K562 (cell line): ENCODE results near the gene MTSS2. TPM values are rescaled to one million over a fixed set of nuclear protein-coding genes. Genes with fewer than 3 reads are reported as not detected.
A peak's percentile ranks its signal among the peaks of the same experiment; 100 is the strongest.
"Not testable (repeated sequence)": the region's sequence is repeated elsewhere in the genome, so short reads cannot be mapped to it uniquely, and the experiment has no call there.

ENCODE experiments used
- ATAC-seq: fragments of 200-7000 bp; cut with Tn5 transposase; 3 replicates; pipeline ENCODE4 v1.9.1; 2020; ENCODE audit warnings: moderate library complexity
- BruUV-seq: library from RNA; stranded (reverse); fragments of 400-500 nt; replicated peaks from 2 replicates; lab custom pipeline; 2021; lab: Mats Ljungman, UMichigan
- CTCF ChIA-PET: fragments of 300-600 bp; formaldehyde crosslinking; extraction: SDS; loops from one replicate; lab custom pipeline; 2021; ENCODE audit warnings: low intra/inter-chr PET ratio; lab: Yijun Ruan, JAX
- POLR2A ChIA-PET: fragments of 300-600, 350-650 bp; sonication (Branson Sonifier 250); formaldehyde crosslinking; extraction: SDS; loops from one replicate; lab custom pipeline; 2021; ENCODE audit warnings: antibody characterized with exemption, inconsistent platforms; lab: Yijun Ruan, JAX
- DNase-seq, 4 experiments: peaks; one replicate each; pipeline versions ENCODE4 v3.0.0 to v3.0.0-alpha.2; 2011 to 2018; ENCODE audit warnings: low spot score in 3 of 4, mixed read lengths in 3 of 4; ENCODE audit errors: extremely low read depth in 1 of 4
- FAIRE-seq: peaks from 2 replicates; lab custom pipeline; 2011; peaks lifted over from hg19 to GRCh38; lab: Jason Lieb, UNC
- H2AFZ ChIP-seq: 2 replicates; pipeline ENCODE4 v1.6.0; 2011; ENCODE audit warnings: low read depth, low read length, control low read depth, inconsistent platforms
- H3K27ac ChIP-seq: fragments of 200-600 bp; 3 replicates; pipeline ENCODE4 v1.8.0; 2011; ENCODE audit warnings: low read depth, mild to moderate bottlenecking, control low read depth, inconsistent platforms, low read length, moderate library complexity, mixed read lengths; ENCODE audit errors: extremely low read depth
- H3K27me3 ChIP-seq, 2 experiments: fragments of 300-600 bp in 1 of 2; 2 replicates in 1 of 2; 3 replicates in 1 of 2; pipeline versions ENCODE4 v1.6.0 to v1.8.0; 2011; ENCODE audit warnings: inconsistent platforms in 2 of 2, low read length in 2 of 2, mild to moderate bottlenecking in 1 of 2, mixed read lengths in 1 of 2, moderate library complexity in 1 of 2; ENCODE audit not compliant: control insufficient read depth in 2 of 2, insufficient read depth in 2 of 2
- H3K36me3 ChIP-seq: fragments of 300-600 bp; 3 replicates; pipeline ENCODE4 v1.8.0; 2011; ENCODE audit warnings: mild to moderate bottlenecking, low read length, inconsistent platforms; ENCODE audit not compliant: control insufficient read depth, insufficient read depth
- H3K4me1 ChIP-seq, 2 experiments: fragments of 200-600 bp in 1 of 2; replicated peaks in 1 of 2; 2 replicates in 1 of 2; 3 replicates in 1 of 2; pipeline versions ENCODE4 v1.5.1 to v1.8.0; 2011; ENCODE audit warnings: inconsistent platforms in 2 of 2, low read length in 2 of 2, mild to moderate bottlenecking in 1 of 2, mixed read lengths in 1 of 2, moderate library complexity in 1 of 2; ENCODE audit not compliant: control insufficient read depth in 2 of 2, insufficient read depth in 2 of 2
- H3K4me2 ChIP-seq: 2 replicates; pipeline ENCODE4 v1.6.1; 2011; ENCODE audit warnings: low read length, control low read depth, inconsistent platforms, mixed read lengths; ENCODE audit not compliant: insufficient read depth
- H3K4me3 ChIP-seq: fragments of 200-600 bp; sonication (generic), shearing (Covaris generic); 2 replicates; pipeline ENCODE4 v1.5.1; 2016; ENCODE audit warnings: control low read depth, inconsistent platforms
- H3K79me2 ChIP-seq: fragments of 200-600 bp; 3 replicates; pipeline ENCODE4 v1.8.0; 2011; ENCODE audit warnings: low read length, inconsistent platforms; ENCODE audit not compliant: control insufficient read depth, insufficient read depth
- H3K9ac ChIP-seq, 2 experiments: 2 replicates each; pipeline versions ENCODE4 v1.6.0 to v1.6.1; 2011; ENCODE audit warnings: low read depth in 2 of 2, low read length in 2 of 2, control low read depth in 1 of 2, inconsistent platforms in 1 of 2, mild to moderate bottlenecking in 1 of 2, mixed read lengths in 1 of 2; ENCODE audit not compliant: insufficient read depth in 1 of 2
- H3K9me1 ChIP-seq: one replicate; pipeline ENCODE4 v1.6.0; 2011; ENCODE audit warnings: inconsistent platforms, mild to moderate bottlenecking, low read length, moderate library complexity; ENCODE audit not compliant: control insufficient read depth, insufficient read depth
- H3K9me3 ChIP-seq: replicated peaks from 2 replicates; pipeline ENCODE4 v1.5.1; 2011; ENCODE audit warnings: low read depth, low read length, inconsistent platforms; ENCODE audit not compliant: control insufficient read depth, insufficient read depth
- H4K20me1 ChIP-seq: replicated peaks from 2 replicates; pipeline ENCODE4 v1.6.1; 2011; ENCODE audit warnings: low read length, inconsistent platforms, mixed read lengths; ENCODE audit not compliant: control insufficient read depth, insufficient read depth
- STAT6 ChIP-seq: sonication (generic); formaldehyde crosslinking; IDR thresholded peaks from 2 replicates; pipeline ENCODE4 v1.8.1; 2023; ENCODE audit warnings: mild to moderate bottlenecking, missing genetic modification reagents
- YBX1 ChIP-seq: fragments of 450-650 bp; IDR thresholded peaks from 2 replicates; pipeline ENCODE4 v1.7.1; 2016; ENCODE audit warnings: mild to moderate bottlenecking
- WGBS: fragments of 100-300 bp; shearing (Covaris generic); methylation state at CpG from one replicate; pipeline ENCODE4 v1.1.6; 2016; ENCODE audit warnings: low coverage, mixed read lengths; ENCODE audit not compliant: insufficient coverage; ENCODE audit errors: missing lambda C conversion rate; 5-methylcytosine and 5-hydroxymethylcytosine counted together
- in situ Hi-C: fragments of 300-500 bp; cut with MboI; formaldehyde crosslinking; loops from 4 replicates; pipeline ENCODE4 v1.15.0; 2018; ENCODE audit warnings: inconsistent platforms, mixed read lengths
- intact Hi-C: fragments of 100-400 bp; cut with micrococcal nuclease; formaldehyde crosslinking; loops from 2 replicates; pipeline ENCODE4 v1.14.2; 2022
- polyA plus RNA-seq, 8 experiments: library from polyadenylated mRNA; depleted of rRNA in 4 of 8; stranded (reverse) in 5 of 8; unstranded in 3 of 8; fragments of >200 nt; fragmentation: Nextera tagmentation in 2 of 8; fragmentation: Illumina TruSeq in 1 of 8; extraction: Ambion mirVana in 2 of 8; extraction: Trizol in 1 of 8; gene quantifications; 2 replicates each; pipeline versions ENCODE4 v1.2.1 to v1.2.3, GENCODE V29; 2011 to 2014; ENCODE audit warnings: inconsistent platforms in 1 of 8, missing spikeins in 1 of 8
- total RNA-seq, 7 experiments: library from RNA; depleted of rRNA in 6 of 7; stranded (reverse); fragments of >200 nt in 6 of 7; fragmentation: Illumina TruSeq in 2 of 7; extraction: Trizol in 2 of 7; gene quantifications; 2 replicates each; pipeline versions ENCODE4 v1.2.1 to v1.2.3, GENCODE V29; 2011 to 2021; ENCODE audit warnings: low replicate concordance in 1 of 7

MTSS2 gene
- total and polyA plus RNA-seq, 9 of the 15 experiments (the other 6 are each of a cell fraction or from before 2014, with no cell fraction given): 0.11 to 60.3 (median 16.9) TPM

- no peak for TF ChIP-seq STAT6
- 0 out of 2 replicates have a peak, but pooled peaks have one; percentile 22 for TF ChIP-seq YBX1
These were observed 40.9 kb downstream of the MTSS2 start (continued) for GRCh38 chr16:70644763-70645597.

GRCh38 chr16:70643264-70643663 is 42.6 kb downstream of the MTSS2 start:
- not testable (repeated sequence) for BruUV-seq, FAIRE-seq
- H3K27me3 ChIP-seq: peaks cover 20 to 55% of the 10 kb centered on the region in 2 experiments; a peak in 4 of 5 replicates

More at GRCh38 chr16:70643264-70643663, 42.6 kb downstream of the MTSS2 start:
- H3K36me3 ChIP-seq, CTCF ChIA-PET, H3K9ac ChIP-seq, H3K79me2 ChIP-seq, H3K9me3 ChIP-seq, H2AFZ ChIP-seq, H4K20me1 ChIP-seq, in situ Hi-C loops, H3K27ac ChIP-seq, H3K4me3 ChIP-seq, H3K4me2 ChIP-seq, H3K9me1 ChIP-seq, intact Hi-C loops, DNase-seq, ATAC-seq: not testable (repeated sequence)
- H3K4me1 ChIP-seq: peaks cover 0 to 12% of the 10 kb centered on the region in 2 experiments; a peak in 2 of 5 replicates
- POLR2A ChIA-PET: interaction anchor here (0.9 kb wide), 1 partner anchor 8 kb away, joined by 3 read pairs; no protein-coding TSS in a partner anchor
- WGBS: 4% methylated on average over 7 of the region's 7 CpGs
